Measurements from ENCODE around the gene VPREB1. TPM values are rescaled to one million over a fixed set of nuclear protein-coding genes. Genes with fewer than 3 reads are reported as not detected.
"Not testable (repeated sequence)": the region's sequence is repeated elsewhere in the genome, so short reads cannot be mapped to it uniquely, and the experiment has no call there.

The VPREB1 gene
- total RNA-seq, 1 donor from 2014 or later: not detected

DNA sequence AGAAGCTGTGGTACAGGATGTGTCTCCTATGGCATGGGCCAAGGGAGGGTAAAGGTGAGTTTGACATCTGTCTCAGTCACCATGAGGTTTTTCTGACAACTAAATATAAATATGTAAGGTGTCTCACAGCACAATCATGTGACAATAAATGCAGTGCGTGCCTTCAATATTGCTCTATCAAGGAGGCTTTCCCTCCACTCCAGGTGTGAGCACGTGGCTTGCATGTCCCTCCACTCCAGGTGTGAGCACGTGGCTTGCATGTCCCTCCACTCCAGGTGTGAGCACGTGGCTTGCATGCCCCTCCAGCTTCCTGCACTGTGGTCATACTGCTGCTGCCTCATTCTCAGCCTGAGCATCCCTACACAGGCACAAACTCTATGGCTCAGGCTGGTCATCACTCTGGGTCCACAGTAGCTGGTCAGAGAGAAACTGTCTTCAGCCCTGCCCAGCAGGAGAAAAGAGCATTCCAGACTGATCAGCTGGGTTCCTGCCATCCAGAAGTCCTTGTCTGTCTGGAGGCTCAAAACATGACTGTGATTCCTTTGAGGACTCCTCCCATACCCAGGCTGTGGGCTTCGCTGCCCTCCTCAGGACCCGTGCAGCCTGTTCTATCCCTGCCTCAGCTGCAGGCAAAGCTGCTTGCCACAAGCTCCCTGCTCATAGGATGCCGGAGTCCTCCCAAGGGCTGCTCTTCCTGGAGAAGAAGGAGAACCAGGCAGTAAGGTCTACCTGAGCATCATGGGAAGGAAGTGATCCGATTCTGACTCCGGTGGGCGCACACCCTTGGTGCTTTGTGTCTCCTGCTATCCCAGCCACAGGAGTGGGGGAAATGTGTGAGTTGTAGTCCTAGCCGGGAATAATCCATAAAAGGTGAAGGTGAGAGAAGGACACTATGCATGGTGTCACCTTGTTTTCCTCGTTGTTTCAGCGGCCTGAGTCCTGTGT is 33.4 kb upstream of the VPREB1 start:
- intact Hi-C loops (cut with micrococcal nuclease): loop anchor here (1.0 kb wide), 1 partner anchor 87 kb away; no protein-coding TSS in a partner anchor

- intact Hi-C loops (cut with micrococcal nuclease): no loop called here
Measured at GRCh38 chr22:22213231-22213630, 31.4 kb upstream of the VPREB1 start.

GRCh38 chr22:22214819-22215329 is 29.7 kb upstream of the VPREB1 start:
- intact Hi-C loops (cut with micrococcal nuclease): no loop called here

- intact Hi-C loops (cut with micrococcal nuclease): no loop called here
Measured at GRCh38 chr22:22215659-22216449, 28.7 kb upstream of the VPREB1 start.

DNA sequence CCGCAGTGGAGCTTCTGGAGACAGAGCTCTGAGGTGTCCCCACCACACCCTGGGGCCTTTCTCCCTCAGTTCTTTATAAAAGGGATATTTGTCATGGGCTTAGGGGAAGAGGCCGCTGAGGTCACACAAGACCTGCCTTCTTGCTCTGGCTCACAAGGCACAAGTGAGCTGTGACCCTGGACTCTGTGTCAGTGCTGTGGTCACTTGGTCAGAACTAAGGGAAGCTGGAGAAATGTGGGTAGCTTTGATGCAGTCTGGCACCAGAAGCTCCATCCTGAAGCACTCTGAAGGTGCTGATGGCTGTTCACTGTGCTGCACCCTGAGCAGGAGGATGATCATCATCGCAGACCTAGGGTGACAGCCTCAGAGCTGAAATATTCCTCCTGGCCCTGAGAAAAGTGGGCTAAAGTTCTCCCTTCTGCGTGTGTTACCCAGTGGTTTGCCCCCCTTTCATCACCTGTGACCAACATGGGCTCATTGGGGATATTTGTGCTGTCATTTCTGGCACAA is 28.1 kb upstream of the VPREB1 start:
- intact Hi-C loops (cut with micrococcal nuclease): no loop called here

- intact Hi-C loops (cut with micrococcal nuclease): no loop called here
Measured at GRCh38 chr22:22218302-22218701, 26.3 kb upstream of the VPREB1 start.

GRCh38 chr22:22219140-22219996 is 25.2 kb upstream of the VPREB1 start:
- intact Hi-C loops (cut with micrococcal nuclease): no loop called here

GRCh38 chr22:22221043-22221442 is 23.5 kb upstream of the VPREB1 start:
- intact Hi-C loops (cut with micrococcal nuclease): not testable (repeated sequence)

- intact Hi-C loops (cut with micrococcal nuclease): no loop called here
Measured at GRCh38 chr22:22226448-22227187, 18.0 kb upstream of the VPREB1 start.

GRCh38 chr22:22228421-22228820 is 16.2 kb upstream of the VPREB1 start:
- intact Hi-C loops (cut with micrococcal nuclease): no loop called here

DNA sequence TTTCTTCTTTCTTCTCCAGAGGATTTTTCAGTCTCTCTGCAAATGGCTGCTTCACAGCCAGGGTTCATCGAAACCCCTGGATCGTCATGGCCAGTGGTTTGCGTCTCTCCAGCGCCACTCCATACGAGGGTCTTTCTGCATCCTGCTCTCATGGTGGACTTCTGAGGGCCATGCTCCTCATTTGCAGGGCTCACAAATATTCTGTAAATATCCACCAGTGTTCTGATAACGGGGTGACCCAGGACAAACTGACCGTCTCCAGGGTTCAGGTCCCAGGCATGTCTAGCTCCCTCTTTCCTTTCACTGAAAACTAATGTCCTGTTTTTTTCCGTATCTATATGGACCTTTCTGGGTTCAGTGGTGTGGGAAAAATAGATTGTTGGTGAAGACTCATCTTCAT is 15.7 kb upstream of the VPREB1 start:
- intact Hi-C loops (cut with micrococcal nuclease): no loop called here

- intact Hi-C loops (cut with micrococcal nuclease): no loop called here
Measured at GRCh38 chr22:22229683-22230420, 14.7 kb upstream of the VPREB1 start.

- intact Hi-C loops (cut with micrococcal nuclease): no loop called here
Measured at GRCh38 chr22:22230438-22230837, 14.1 kb upstream of the VPREB1 start.

DNA sequence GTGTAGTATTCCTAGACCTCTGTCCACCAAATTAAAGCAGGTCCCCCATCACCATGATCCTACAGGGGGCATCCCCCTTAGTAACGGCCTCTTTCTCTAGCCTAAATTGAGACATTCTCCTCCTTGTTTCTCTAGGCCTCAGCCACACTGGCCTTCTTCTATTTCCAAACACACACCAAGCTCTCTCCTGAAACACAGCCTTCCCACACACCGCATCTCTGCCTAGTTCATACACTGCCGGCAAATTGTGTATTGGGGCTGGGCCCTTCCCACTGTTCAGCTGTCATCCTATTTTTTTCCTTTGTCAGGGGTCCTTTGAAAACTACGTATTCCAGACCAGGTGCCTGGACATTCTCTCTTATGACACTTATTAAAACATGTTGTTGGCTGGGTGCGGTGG is 11.5 kb upstream of the VPREB1 start:
- intact Hi-C loops (cut with micrococcal nuclease): no loop called here

DNA sequence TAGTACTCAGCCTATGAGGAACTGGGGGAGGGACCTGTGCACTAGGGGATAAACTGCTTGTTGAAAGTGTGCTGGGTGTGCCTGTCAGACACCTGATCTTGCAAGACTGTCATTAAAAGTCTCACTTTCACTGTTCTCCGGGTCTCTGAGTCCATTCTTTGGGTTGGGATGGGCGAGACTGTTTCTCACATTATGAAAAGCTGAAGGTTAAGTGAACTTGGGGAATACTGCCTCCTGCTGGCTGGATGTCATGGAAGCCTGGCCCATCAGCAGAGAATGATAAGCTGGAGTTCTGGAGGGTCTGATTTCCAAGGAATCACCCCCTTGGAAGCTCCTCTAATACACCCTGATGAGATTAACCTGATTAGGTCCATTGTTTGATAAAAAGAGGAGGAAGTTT is 9.0 kb upstream of the VPREB1 start:
- intact Hi-C loops (cut with micrococcal nuclease): loop anchor here (1.0 to 2.0 kb wide), 3 partner anchors 27 to 79 kb away; no protein-coding TSS in a partner anchor

GRCh38 chr22:22237521-22237920 is 7.1 kb upstream of the VPREB1 start:
- intact Hi-C loops (cut with micrococcal nuclease): no loop called here

- intact Hi-C loops (cut with micrococcal nuclease): no loop called here
Measured at GRCh38 chr22:22239311-22239939, 5.2 kb upstream of the VPREB1 start.

GRCh38 chr22:22241554-22241898 is 3.1 kb upstream of the VPREB1 start:
- intact Hi-C loops (cut with micrococcal nuclease): no loop called here

DNA sequence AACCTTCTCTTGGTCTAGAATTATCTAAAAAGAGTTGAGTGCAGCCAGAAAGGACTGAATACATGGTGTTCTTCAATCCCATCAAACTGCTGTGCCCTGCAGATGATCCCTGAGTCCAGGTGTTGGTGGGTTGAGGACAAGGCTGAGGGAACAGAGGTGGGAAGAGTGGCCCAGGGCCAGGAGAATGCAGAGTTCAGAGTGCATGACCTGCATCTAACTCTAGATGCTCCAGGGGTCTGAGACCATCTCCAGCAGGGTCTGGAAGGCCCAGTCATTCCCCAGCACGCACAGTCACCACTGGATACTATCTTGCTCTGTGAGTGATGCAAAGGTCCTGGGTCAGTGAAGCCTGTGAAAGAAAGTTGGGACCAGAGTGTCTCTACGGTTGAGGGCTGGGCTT is 2.1 kb upstream of the VPREB1 start:
- intact Hi-C loops (cut with micrococcal nuclease): no loop called here

Measured in T-helper 1 cell treated with Interleukin-12 subunit alpha and Interleukin-12 subunit beta and Interleukin-4 antibody, amounts not matched to agents 30 ng/mL and 1 ng/mL, for 36 hours (primary cell).